ENCODE results near the gene SPAAR. TPM values are rescaled to one million over a fixed set of nuclear protein-coding genes. Genes with fewer than 3 reads are reported as not detected.
A peak's percentile ranks its signal among the peaks of the same experiment; 100 is the strongest.
"Not testable (repeated sequence)": the region's sequence is repeated elsewhere in the genome, so short reads cannot be mapped to it uniquely, and the experiment has no call there.

SPAAR gene
- total RNA-seq, 1 donor from 2014 or later: 0.18 TPM

GRCh38 chr9:35891646-35892045 is 17.6 kb upstream of the SPAAR start:
- H2AFZ ChIP-seq (ENCODE audit: low read depth, low read length): no peak overlapping the region
- DNase-seq (ENCODE audit: low read depth) (no peak), FAIRE-seq (no peak)
- H3K27ac Mint-ChIP-seq (ENCODE audit: unreplicated experiment): peak overlapping the region; percentile 29
- H4K20me1 ChIP-seq (ENCODE audit: insufficient read depth, low read length): no peaks in the 10 kb centered on the region
- peaks cover 12% of the 10 kb centered on the region for H3K27me3 Mint-ChIP-seq (ENCODE audit: low read depth, unreplicated experiment)
- no peak overlapping the region for H3K27ac ChIP-seq (ENCODE audit: low read depth, low read length)
- no peaks in the 10 kb centered on the region for H3K79me2 ChIP-seq (ENCODE audit: insufficient read depth, low read length)
- no peaks in the 10 kb centered on the region for H3K36me3 Mint-ChIP-seq (ENCODE audit: low read depth, unreplicated experiment)
- H3K4me2 ChIP-seq (ENCODE audit: low read length): no peak overlapping the region
- TF ChIP-seq CTCF (IDR thresholded peaks at IDR 0.05; ENCODE audit: insufficient read depth, low read depth, low read length) (no peak), EZH2 (IDR thresholded peaks at IDR 0.05; ENCODE audit: insufficient read depth, low read length) (no peak)
- no peaks in the 10 kb centered on the region for H3K4me1 Mint-ChIP-seq (ENCODE audit: low read depth, unreplicated experiment)
- H3K27me3 ChIP-seq (ENCODE audit: insufficient read depth, low read length): no peaks in the 10 kb centered on the region
- no peaks in the 10 kb centered on the region for H3K9me3 Mint-ChIP-seq (ENCODE audit: unreplicated experiment)
- no peak overlapping the region for H3K4me3 Mint-ChIP-seq (ENCODE audit: unreplicated experiment)
- no peaks in the 10 kb centered on the region for H3K9me3 ChIP-seq (ENCODE audit: insufficient read depth, low read depth, low read length)
- no peaks in the 10 kb centered on the region for H3K36me3 ChIP-seq (ENCODE audit: insufficient read depth, low read length)
- H3K4me1 ChIP-seq (ENCODE audit: insufficient read depth, low read length): no peaks in the 10 kb centered on the region
- H3K4me3 ChIP-seq (ENCODE audit: insufficient read depth, low read depth, low read length): no peak overlapping the region
- H3K9ac ChIP-seq (ENCODE audit: low read length): no peak overlapping the region

- Histone ChIP-seq H3K4me1 (ENCODE audit: insufficient read depth, low read length) (no peaks in the 10 kb centered on the region), H3K36me3 (ENCODE audit: insufficient read depth, low read length) (no peaks in the 10 kb centered on the region), H3K4me3 (ENCODE audit: insufficient read depth, low read depth, low read length) (no peak overlapping the region), H2AFZ (ENCODE audit: low read depth, low read length) (no peak overlapping the region), H3K9ac (ENCODE audit: low read length) (no peak overlapping the region), H4K20me1 (ENCODE audit: insufficient read depth, low read length) (no peaks in the 10 kb centered on the region), H3K79me2 (ENCODE audit: insufficient read depth, low read length) (no peaks in the 10 kb centered on the region), H3K27me3 (ENCODE audit: insufficient read depth, low read length) (no peaks in the 10 kb centered on the region), H3K4me2 (ENCODE audit: low read length) (no peak overlapping the region), H3K27ac (ENCODE audit: low read depth, low read length) (no peak overlapping the region), H3K9me3 (ENCODE audit: insufficient read depth, low read depth, low read length) (no peaks in the 10 kb centered on the region)
- Mint-ChIP-seq H3K27ac (ENCODE audit: unreplicated experiment) (peak overlapping the region; percentile 29), H3K4me1 (ENCODE audit: low read depth, unreplicated experiment) (no peaks in the 10 kb centered on the region), H3K27me3 (ENCODE audit: low read depth, unreplicated experiment) (peaks cover 12% of the 10 kb centered on the region), H3K9me3 (ENCODE audit: unreplicated experiment) (no peaks in the 10 kb centered on the region), H3K36me3 (ENCODE audit: low read depth, unreplicated experiment) (no peaks in the 10 kb centered on the region), H3K4me3 (ENCODE audit: unreplicated experiment) (no peak overlapping the region)
- DNase-seq (ENCODE audit: low read depth): no peak
- TF ChIP-seq CTCF (IDR thresholded peaks at IDR 0.05; ENCODE audit: insufficient read depth, low read depth, low read length) (no peak), EZH2 (IDR thresholded peaks at IDR 0.05; ENCODE audit: insufficient read depth, low read length) (no peak)
- no peak for FAIRE-seq
Measured at GRCh38 chr9:35892051-35892450, 17.2 kb upstream of the SPAAR start.

- no peak for DNase-seq (ENCODE audit: low read depth)
- H3K9ac ChIP-seq (ENCODE audit: low read length): no peak overlapping the region
- TF ChIP-seq CTCF (IDR thresholded peaks at IDR 0.05; ENCODE audit: insufficient read depth, low read depth, low read length) (no peak), EZH2 (IDR thresholded peaks at IDR 0.05; ENCODE audit: insufficient read depth, low read length) (no peak)
- Mint-ChIP-seq H3K4me1 (ENCODE audit: low read depth, unreplicated experiment) (no peaks in the 10 kb centered on the region), H3K36me3 (ENCODE audit: low read depth, unreplicated experiment) (no peaks in the 10 kb centered on the region), H3K27ac (ENCODE audit: unreplicated experiment) (no peak overlapping the region), H3K4me3 (ENCODE audit: unreplicated experiment) (no peak overlapping the region), H3K27me3 (ENCODE audit: low read depth, unreplicated experiment) (peaks cover 15% of the 10 kb centered on the region), H3K9me3 (ENCODE audit: unreplicated experiment) (no peaks in the 10 kb centered on the region)
- peaks cover 7% of the 10 kb centered on the region for H3K27me3 ChIP-seq (ENCODE audit: insufficient read depth, low read length)
- no peaks in the 10 kb centered on the region for H3K36me3 ChIP-seq (ENCODE audit: insufficient read depth, low read length)
- FAIRE-seq: no peak
- H3K4me1 ChIP-seq (ENCODE audit: insufficient read depth, low read length): no peaks in the 10 kb centered on the region
- no peaks in the 10 kb centered on the region for H3K79me2 ChIP-seq (ENCODE audit: insufficient read depth, low read length)
- H2AFZ ChIP-seq (ENCODE audit: low read depth, low read length): no peak overlapping the region
- no peak overlapping the region for H3K4me2 ChIP-seq (ENCODE audit: low read length)
- H4K20me1 ChIP-seq (ENCODE audit: insufficient read depth, low read length): no peaks in the 10 kb centered on the region
- no peak overlapping the region for H3K27ac ChIP-seq (ENCODE audit: low read depth, low read length)
- H3K4me3 ChIP-seq (ENCODE audit: insufficient read depth, low read depth, low read length): no peak overlapping the region
- no peaks in the 10 kb centered on the region for H3K9me3 ChIP-seq (ENCODE audit: insufficient read depth, low read depth, low read length)
Measured at GRCh38 chr9:35896570-35896969, 12.7 kb upstream of the SPAAR start.

DNA sequence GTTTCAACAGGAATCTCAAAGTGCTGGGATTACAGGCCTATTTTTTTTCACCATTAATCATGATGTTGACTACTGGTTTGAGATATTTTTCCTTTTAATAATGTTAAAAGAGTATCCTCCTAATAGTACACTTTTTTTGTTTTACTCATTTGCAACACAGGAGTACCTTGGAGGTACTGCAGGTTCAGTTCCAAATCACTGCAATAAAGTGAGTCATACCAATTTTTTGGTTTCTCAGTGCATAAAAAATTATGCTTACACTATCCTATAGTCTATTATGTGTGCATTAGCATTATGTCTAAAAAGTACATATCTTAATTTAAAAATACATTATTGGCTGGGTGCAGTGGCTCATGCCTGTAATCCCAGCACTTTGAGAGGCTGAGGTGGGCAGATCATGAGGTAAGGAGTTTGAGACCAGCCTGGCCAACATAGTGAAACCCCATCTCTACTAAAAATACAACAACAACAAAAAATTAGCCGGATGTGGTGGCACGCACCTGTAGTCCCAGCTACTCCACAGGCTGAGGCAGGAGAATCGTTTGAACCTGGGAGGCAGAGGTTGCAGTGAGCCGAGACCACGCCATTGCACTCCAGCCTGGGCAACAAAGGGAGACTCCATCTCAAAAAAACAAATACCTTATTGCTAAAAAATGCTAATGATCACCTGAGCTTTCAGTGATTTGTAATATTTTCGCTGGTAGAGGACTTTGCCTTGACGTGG is 11.8 kb upstream of the SPAAR start:
- not testable (repeated sequence) for H3K4me1 Mint-ChIP-seq (ENCODE audit: low read depth, unreplicated experiment); H3K36me3 Mint-ChIP-seq (ENCODE audit: low read depth, unreplicated experiment); H2AFZ ChIP-seq (ENCODE audit: low read depth, low read length); H3K4me3 ChIP-seq (ENCODE audit: insufficient read depth, low read depth, low read length); H3K4me2 ChIP-seq (ENCODE audit: low read length); H3K27me3 ChIP-seq (ENCODE audit: insufficient read depth, low read length); H3K4me1 ChIP-seq (ENCODE audit: insufficient read depth, low read length); H3K36me3 ChIP-seq (ENCODE audit: insufficient read depth, low read length); H3K9me3 ChIP-seq (ENCODE audit: insufficient read depth, low read depth, low read length); FAIRE-seq; H4K20me1 ChIP-seq (ENCODE audit: insufficient read depth, low read length); DNase-seq (ENCODE audit: low read depth); H3K27ac Mint-ChIP-seq (ENCODE audit: unreplicated experiment); H3K27ac ChIP-seq (ENCODE audit: low read depth, low read length); H3K9me3 Mint-ChIP-seq (ENCODE audit: unreplicated experiment); H3K79me2 ChIP-seq (ENCODE audit: insufficient read depth, low read length); H3K4me3 Mint-ChIP-seq (ENCODE audit: unreplicated experiment); H3K9ac ChIP-seq (ENCODE audit: low read length)
- peaks cover 10% of the 10 kb centered on the region for H3K27me3 Mint-ChIP-seq (ENCODE audit: low read depth, unreplicated experiment)
